Neural progenitor cell (in vitro differentiated cells): Measurements from ENCODE around the gene KLHL25. TPM values are rescaled to one million over a fixed set of nuclear protein-coding genes. Genes with fewer than 3 reads are reported as not detected.

Experiments
- DNase-seq: peaks from one replicate; pipeline ENCODE4 v3.0.0-alpha.2; 2016; ENCODE audit warnings: low spot score
- H2AFZ ChIP-seq: fragments of 200-600 bp; sonication (generic); replicated peaks from 2 replicates; pipeline ENCODE4 v1.6.1; 2016; ENCODE audit warnings: antibody characterized with exemption
- H3F3A ChIP-seq: fragments of 200-600 bp; sonication (generic); 2 replicates; pipeline ENCODE4 v1.6.1; 2016; ENCODE audit warnings: antibody characterized with exemption, low read depth
- H3K27ac ChIP-seq: fragments of 200-600 bp; sonication (generic); 2 replicates; pipeline ENCODE4 v1.5.1; 2016; ENCODE audit warnings: mild to moderate bottlenecking
- H3K27me3 ChIP-seq: fragments of 200-600 bp; sonication (generic); 2 replicates; pipeline ENCODE4 v1.6.1; 2016; ENCODE audit warnings: mild to moderate bottlenecking, moderate library complexity
- H3K36me3 ChIP-seq: fragments of 200-600 bp; sonication (generic); 2 replicates; pipeline ENCODE4 v1.5.1; 2016
- H3K4me1 ChIP-seq: fragments of 200-600 bp; sonication (generic); 2 replicates; pipeline ENCODE4 v1.6.1; 2016; ENCODE audit warnings: mixed run types
- H3K4me2 ChIP-seq: fragments of 200-600 bp; sonication (generic); 2 replicates; pipeline ENCODE4 v1.6.1; 2016
- H3K4me3 ChIP-seq: fragments of 200-600 bp; sonication (generic); 2 replicates; pipeline ENCODE4 v1.5.1; 2016
- H3K79me2 ChIP-seq: fragments of 200-600 bp; sonication (generic); 2 replicates; pipeline ENCODE4 v1.6.1; 2016; ENCODE audit warnings: low read depth
- H3K9ac ChIP-seq: fragments of 200-600 bp; sonication (generic); 2 replicates; pipeline ENCODE4 v1.6.1; 2016
- H3K9me3 ChIP-seq: fragments of 200-600 bp; sonication (generic); 2 replicates; pipeline ENCODE4 v1.5.1; 2016; ENCODE audit warnings: low read depth
- H4K20me1 ChIP-seq: fragments of 200-600 bp; sonication (generic); 2 replicates; pipeline ENCODE4 v1.6.1; 2016; ENCODE audit warnings: low read depth
- H3K27ac Mint-ChIP-seq: 3 replicates; pipeline ENCODE4 v1.8.0; 2021; ENCODE audit warnings: mixed read lengths
- H3K27me3 Mint-ChIP-seq: 2 replicates; pipeline ENCODE4 v1.8.0; 2022; ENCODE audit warnings: low read depth, mild to moderate bottlenecking, inconsistent platforms, moderate library complexity, mixed read lengths; ENCODE audit not compliant: insufficient read depth
- H3K36me3 Mint-ChIP-seq: 3 replicates; pipeline ENCODE4 v1.8.0; 2021; ENCODE audit warnings: mixed read lengths
- H3K4me1 Mint-ChIP-seq: 3 replicates; pipeline ENCODE4 v1.8.0; 2021; ENCODE audit warnings: mixed read lengths
- H3K4me3 Mint-ChIP-seq: 3 replicates; pipeline ENCODE4 v1.8.0; 2021; ENCODE audit warnings: mild to moderate bottlenecking, moderate library complexity, mixed read lengths
- H3K9me3 Mint-ChIP-seq: 3 replicates; pipeline ENCODE4 v1.8.0; 2020; ENCODE audit warnings: mixed read lengths
- EZH2 ChIP-seq: fragments of 200-600 bp; sonication (generic); IDR thresholded peaks from 2 replicates; pipeline ENCODE4 v1.6.1; 2017; ENCODE audit warnings: antibody characterized with exemption, mild to moderate bottlenecking, moderate library complexity
- EZH2phosphoT487 ChIP-seq: fragments of 200-600 bp; sonication (generic); IDR thresholded peaks from 2 replicates; pipeline ENCODE4 v1.6.1; 2017; ENCODE audit warnings: antibody characterized with exemption
- total RNA-seq: library from RNA; depleted of rRNA; stranded (reverse); fragments of >200 nt; gene quantifications from 2 replicates; pipeline ENCODE4 v1.2.3, GENCODE V29; 2015; ENCODE audit warnings: low replicate concordance
- TF ChIP-seq, protein P1 (sequence below): fragments of 200-600 bp; sonication (generic); IDR thresholded peaks from 2 replicates; pipeline ENCODE4 v1.5.1; 2017; ENCODE audit warnings: antibody characterized with exemption, mild to moderate bottlenecking

Gene KLHL25
- total RNA-seq, 1 donor from 2014 or later, result 12.1 TPM

DNA sequence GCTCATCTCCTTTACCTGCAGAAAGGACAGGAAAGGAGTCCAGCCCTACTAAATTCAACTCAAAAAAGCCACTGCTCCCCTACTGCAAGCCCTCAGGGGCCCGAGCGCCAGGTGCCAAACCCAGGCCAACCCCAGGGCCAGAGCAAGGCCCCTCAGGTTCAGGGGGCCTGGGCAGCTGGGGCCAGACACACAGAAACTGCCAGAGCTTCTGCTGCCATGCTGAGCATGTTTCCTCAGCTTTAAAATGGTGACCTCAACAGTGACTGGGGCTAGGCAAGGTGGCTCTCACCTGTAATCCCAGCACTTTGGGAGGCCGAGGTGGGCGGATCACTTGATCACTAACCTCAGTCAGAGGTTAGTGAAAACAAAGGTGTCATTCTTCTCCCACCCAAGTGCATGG, 38.8 kb downstream of the KLHL25 start:
- H3K9me3 ChIP-seq, result no peaks in the 10 kb centered on the region
- Mint-ChIP-seq H3K36me3 (peaks cover 30% of the 10 kb centered on the region), H3K27ac (no peak overlapping the region), H3K4me3 (no peak overlapping the region), H3K4me1 (peaks cover 38% of the 10 kb centered on the region), H3K9me3 (no peaks in the 10 kb centered on the region), H3K27me3 (peaks cover 2% of the 10 kb centered on the region)
- no peak for DNase-seq
- H3K4me2 ChIP-seq, result no peak overlapping the region
- peaks cover 30% of the 10 kb centered on the region for H3F3A ChIP-seq
- H2AFZ ChIP-seq, result no peak overlapping the region
- H3K27ac ChIP-seq, result no peak overlapping the region
- H3K4me3 ChIP-seq, result no peak overlapping the region
- H3K9ac ChIP-seq, result no peak overlapping the region
- no peak for TF ChIP-seq EZH2phosphoT487
- TF ChIP-seq, protein P1, sequence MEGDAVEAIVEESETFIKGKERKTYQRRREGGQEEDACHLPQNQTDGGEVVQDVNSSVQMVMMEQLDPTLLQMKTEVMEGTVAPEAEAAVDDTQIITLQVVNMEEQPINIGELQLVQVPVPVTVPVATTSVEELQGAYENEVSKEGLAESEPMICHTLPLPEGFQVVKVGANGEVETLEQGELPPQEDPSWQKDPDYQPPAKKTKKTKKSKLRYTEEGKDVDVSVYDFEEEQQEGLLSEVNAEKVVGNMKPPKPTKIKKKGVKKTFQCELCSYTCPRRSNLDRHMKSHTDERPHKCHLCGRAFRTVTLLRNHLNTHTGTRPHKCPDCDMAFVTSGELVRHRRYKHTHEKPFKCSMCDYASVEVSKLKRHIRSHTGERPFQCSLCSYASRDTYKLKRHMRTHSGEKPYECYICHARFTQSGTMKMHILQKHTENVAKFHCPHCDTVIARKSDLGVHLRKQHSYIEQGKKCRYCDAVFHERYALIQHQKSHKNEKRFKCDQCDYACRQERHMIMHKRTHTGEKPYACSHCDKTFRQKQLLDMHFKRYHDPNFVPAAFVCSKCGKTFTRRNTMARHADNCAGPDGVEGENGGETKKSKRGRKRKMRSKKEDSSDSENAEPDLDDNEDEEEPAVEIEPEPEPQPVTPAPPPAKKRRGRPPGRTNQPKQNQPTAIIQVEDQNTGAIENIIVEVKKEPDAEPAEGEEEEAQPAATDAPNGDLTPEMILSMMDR, result no peak
- TF ChIP-seq EZH2, result no peak
- H3K27me3 ChIP-seq, result no peaks in the 10 kb centered on the region
- H3K79me2 ChIP-seq, result no peaks in the 10 kb centered on the region
- no peaks in the 10 kb centered on the region for H3K36me3 ChIP-seq
- H4K20me1 ChIP-seq, result no peaks in the 10 kb centered on the region
- H3K4me1 ChIP-seq, result peaks cover 20% of the 10 kb centered on the region

DNA sequence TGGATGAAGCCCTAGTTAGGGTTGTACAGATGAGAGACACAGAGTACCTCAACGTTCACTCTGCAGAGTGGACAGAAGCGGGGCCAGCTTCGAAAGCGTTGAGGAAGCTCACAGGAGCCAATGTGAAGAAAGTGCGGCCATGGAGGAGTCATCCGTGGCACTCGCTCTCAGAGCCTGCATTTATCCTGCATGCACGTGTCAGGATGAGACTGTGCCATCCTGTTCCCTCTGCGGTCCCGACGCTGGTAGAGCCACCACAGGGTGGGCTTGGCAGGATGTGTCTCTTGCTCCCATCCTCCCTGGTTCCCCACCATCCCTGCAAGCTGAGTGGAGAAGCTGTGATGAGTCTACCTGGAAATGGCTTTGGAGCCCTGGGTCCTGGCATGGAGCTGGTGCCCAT, 39.3 kb downstream of the KLHL25 start:
- Mint-ChIP-seq H3K27me3 (peaks cover 3% of the 10 kb centered on the region), H3K9me3 (no peaks in the 10 kb centered on the region), H3K4me1 (peaks cover 43% of the 10 kb centered on the region), H3K36me3 (peaks cover 29% of the 10 kb centered on the region), H3K27ac (peak overlapping the region; percentile 42), H3K4me3 (no peak overlapping the region)
- Histone ChIP-seq H3F3A (peaks cover 35% of the 10 kb centered on the region), H3K36me3 (no peaks in the 10 kb centered on the region), H3K9ac (no peak overlapping the region), H3K4me2 (no peak overlapping the region), H2AFZ (no peak overlapping the region), H3K9me3 (no peaks in the 10 kb centered on the region), H3K27me3 (no peaks in the 10 kb centered on the region), H3K4me1 (peaks cover 25% of the 10 kb centered on the region), H3K79me2 (no peaks in the 10 kb centered on the region), H3K27ac (no peak overlapping the region), H4K20me1 (no peaks in the 10 kb centered on the region), H3K4me3 (no peak overlapping the region)
- TF ChIP-seq, protein P1, result no peak
- TF ChIP-seq EZH2 (no peak), EZH2phosphoT487 (no peak)
- DNase-seq, result no peak

DNA sequence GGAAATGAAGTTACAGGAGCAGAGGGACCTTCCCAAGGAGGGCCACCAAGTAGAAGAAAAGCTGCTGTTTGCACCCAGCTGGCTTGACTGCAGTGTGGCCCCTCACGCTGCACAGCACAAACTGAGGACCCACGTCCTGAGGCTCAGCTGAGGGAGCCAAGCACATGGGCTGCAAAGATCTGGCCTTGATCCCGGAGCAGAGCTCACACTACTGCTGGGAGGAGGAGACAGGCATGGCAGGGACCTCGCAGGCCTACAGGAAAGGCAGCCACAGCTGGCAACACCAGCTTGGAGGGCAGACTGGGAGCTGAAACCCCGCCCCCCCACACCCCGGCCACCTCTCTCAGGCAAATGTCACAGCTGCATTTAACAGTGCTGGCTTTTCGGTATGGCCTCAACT, 39.7 kb downstream of the KLHL25 start:
- no peaks in the 10 kb centered on the region for H3K36me3 ChIP-seq
- DNase-seq, result no peak
- H3K4me2 ChIP-seq, result no peak overlapping the region
- no peak overlapping the region for H3K4me3 Mint-ChIP-seq
- no peak overlapping the region for H3K4me3 ChIP-seq
- no peak overlapping the region for H2AFZ ChIP-seq
- H3K4me1 Mint-ChIP-seq, result peaks cover 48% of the 10 kb centered on the region
- no peaks in the 10 kb centered on the region for H3K9me3 ChIP-seq
- H3K79me2 ChIP-seq, result no peaks in the 10 kb centered on the region
- no peaks in the 10 kb centered on the region for H3K9me3 Mint-ChIP-seq
- TF ChIP-seq EZH2, result no peak
- no peak overlapping the region for H3K27ac ChIP-seq
- H3K36me3 Mint-ChIP-seq, result peaks cover 29% of the 10 kb centered on the region
- peaks cover 29% of the 10 kb centered on the region for H3K4me1 ChIP-seq
- H3K9ac ChIP-seq, result no peak overlapping the region
- H3K27ac Mint-ChIP-seq, result peak overlapping the region; percentile 94
- H4K20me1 ChIP-seq, result no peaks in the 10 kb centered on the region
- H3K27me3 ChIP-seq, result no peaks in the 10 kb centered on the region
- H3K27me3 Mint-ChIP-seq, result peaks cover 7% of the 10 kb centered on the region
- peaks cover 40% of the 10 kb centered on the region for H3F3A ChIP-seq

DNA sequence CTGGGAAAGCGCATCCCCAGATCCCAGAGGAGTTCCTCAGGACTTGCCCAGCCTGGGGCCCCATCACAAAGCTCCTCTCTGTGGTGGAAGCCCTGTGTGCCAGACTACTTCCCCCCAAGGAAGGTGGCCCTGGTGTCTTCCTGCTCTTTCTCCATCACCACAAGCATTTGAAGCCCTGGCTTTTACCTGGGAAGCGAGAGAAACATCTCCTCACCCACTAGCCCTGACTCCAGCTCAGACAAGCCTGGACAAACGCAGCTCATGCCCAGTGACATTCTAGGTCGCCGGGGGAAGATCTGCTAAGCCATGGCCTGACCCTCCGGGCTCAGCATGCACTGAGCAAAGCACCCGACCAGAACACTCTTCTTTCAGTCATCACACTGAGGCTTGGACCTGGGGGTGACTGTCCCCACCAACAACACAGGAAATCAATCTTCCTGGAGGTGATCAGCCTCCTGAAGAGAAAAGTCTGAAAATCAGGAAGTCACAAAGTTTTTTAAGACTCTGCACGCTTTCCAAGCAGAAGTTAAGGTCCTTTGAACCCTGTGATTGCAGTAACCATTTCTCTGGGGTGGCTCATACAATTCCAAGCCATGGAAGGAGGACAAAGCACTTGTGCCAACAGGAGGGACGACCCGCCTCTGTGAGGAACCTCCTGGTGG, 40.8 kb downstream of the KLHL25 start:
- Mint-ChIP-seq H3K27ac (peak overlapping the region; percentile 98), H3K36me3 (peaks cover 23% of the 10 kb centered on the region), H3K27me3 (peaks cover 7% of the 10 kb centered on the region), H3K4me3 (no peak overlapping the region), H3K9me3 (no peaks in the 10 kb centered on the region), H3K4me1 (peaks cover 59% of the 10 kb centered on the region)
- H3K36me3 ChIP-seq, result no peaks in the 10 kb centered on the region
- no peaks in the 10 kb centered on the region for H3K9me3 ChIP-seq
- H3K4me1 ChIP-seq, result peaks cover 40% of the 10 kb centered on the region
- no peak overlapping the region for H3K27ac ChIP-seq
- H3K4me2 ChIP-seq, result no peak overlapping the region
- H2AFZ ChIP-seq, result no peak overlapping the region
- no peaks in the 10 kb centered on the region for H4K20me1 ChIP-seq
- TF ChIP-seq EZH2phosphoT487, result no peak
- TF ChIP-seq, protein P1, result no peak
- TF ChIP-seq EZH2, result no peak
- H3K79me2 ChIP-seq, result no peaks in the 10 kb centered on the region
- no peak overlapping the region for H3K4me3 ChIP-seq
- no peaks in the 10 kb centered on the region for H3K27me3 ChIP-seq
- H3K9ac ChIP-seq, result no peak overlapping the region
- H3F3A ChIP-seq, result peaks cover 48% of the 10 kb centered on the region
- no peak for DNase-seq
